GM04503 (cell line): Measurements from ENCODE around the gene WDTC1.

Experiments
- DNase-seq: peaks from one replicate; pipeline ENCODE4 v3.0.0-alpha.2; 2012; ENCODE audit warnings: low read depth

Gene WDTC1

GRCh38 chr1:27356277-27356618, 121.8 kb downstream of the WDTC1 start:
- DNase-seq, result no peak

- no peak for DNase-seq
These were observed 122.3 kb downstream of the WDTC1 start for GRCh38 chr1:27356619-27357280.

- DNase-seq, result no peak
These were observed 123.0 kb downstream of the WDTC1 start for GRCh38 chr1:27357281-27358037.
